Liver (tissue), 3 donors: ENCODE measurements around the gene PSAT1.

ENCODE experiments used
- CTCF ChIP-seq: fragments of 150-350 bp; IDR thresholded peaks from 2 replicates; pipeline ENCODE4 v1.5.1; 2017; ENCODE audit warnings: improper control_type of control experiment, low read depth, low read length; ENCODE audit not compliant: missing input control
- HNF4G ChIP-seq: IDR thresholded peaks from 2 replicates; pipeline ENCODE4 v1.6.1; 2016; ENCODE audit warnings: antibody characterized with exemption
- donor health status: healthy.
- donor health status: healthy.

- TF ChIP-seq CTCF (no peak), HNF4G (no peak)
Observed at GRCh38 chr9:78303377-78304062, 6.6 kb downstream of the PSAT1 start.
